ENCODE measurements around the gene SMIM41.

Gene SMIM41

DNA sequence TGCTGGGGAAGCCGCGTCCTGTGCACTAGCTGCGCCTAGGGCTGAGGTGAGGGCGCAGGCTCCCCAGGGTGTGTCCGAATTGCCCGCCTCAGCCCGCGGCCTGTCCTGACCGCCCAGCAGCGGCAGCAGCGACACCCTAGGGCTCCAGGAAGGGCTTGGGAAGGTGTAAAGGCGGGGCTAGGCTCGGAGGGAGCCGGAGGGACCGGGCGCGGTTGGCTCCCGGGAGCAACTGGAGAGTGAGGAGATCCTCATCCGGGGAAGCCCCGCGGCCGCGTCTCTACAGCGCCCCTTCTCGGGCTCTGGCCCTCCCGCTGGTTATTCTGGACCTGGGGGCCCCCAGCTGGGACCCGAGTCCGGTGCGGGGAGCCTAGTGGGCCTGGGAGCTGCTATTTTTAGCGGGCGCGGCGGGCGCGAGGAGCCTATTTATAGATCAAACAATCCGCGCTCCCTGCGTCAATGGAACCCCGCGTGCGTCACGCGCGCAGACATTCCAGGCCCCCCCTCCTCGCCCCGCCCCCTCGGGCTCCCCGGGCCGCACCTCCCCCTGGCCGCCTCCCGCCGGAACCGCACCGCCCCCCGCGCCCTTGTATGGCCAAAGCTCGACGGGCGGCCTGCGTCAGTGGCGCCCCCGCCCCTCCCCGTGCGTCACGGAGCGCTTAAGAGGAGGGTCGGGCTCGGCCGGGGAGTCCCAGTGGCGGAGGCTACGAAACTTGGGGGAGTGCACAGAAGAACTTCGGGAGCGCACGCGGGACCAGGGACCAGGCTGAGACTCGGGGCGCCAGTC lies 28.6 kb upstream of the SMIM41 start, which contains the start of gene NR4A1:
Gene NR4A1, plus strand, starts transcription at position 685 of the 784 bp plus-strand sequence. CDS start 2,887 bp downstream, outside the sequence.
- peak; percentile 96 to 99 (median 98) for DNase-seq (ENCODE audit: low read depth in 3 of 3, low spot score in 1 of 3)

DNA sequence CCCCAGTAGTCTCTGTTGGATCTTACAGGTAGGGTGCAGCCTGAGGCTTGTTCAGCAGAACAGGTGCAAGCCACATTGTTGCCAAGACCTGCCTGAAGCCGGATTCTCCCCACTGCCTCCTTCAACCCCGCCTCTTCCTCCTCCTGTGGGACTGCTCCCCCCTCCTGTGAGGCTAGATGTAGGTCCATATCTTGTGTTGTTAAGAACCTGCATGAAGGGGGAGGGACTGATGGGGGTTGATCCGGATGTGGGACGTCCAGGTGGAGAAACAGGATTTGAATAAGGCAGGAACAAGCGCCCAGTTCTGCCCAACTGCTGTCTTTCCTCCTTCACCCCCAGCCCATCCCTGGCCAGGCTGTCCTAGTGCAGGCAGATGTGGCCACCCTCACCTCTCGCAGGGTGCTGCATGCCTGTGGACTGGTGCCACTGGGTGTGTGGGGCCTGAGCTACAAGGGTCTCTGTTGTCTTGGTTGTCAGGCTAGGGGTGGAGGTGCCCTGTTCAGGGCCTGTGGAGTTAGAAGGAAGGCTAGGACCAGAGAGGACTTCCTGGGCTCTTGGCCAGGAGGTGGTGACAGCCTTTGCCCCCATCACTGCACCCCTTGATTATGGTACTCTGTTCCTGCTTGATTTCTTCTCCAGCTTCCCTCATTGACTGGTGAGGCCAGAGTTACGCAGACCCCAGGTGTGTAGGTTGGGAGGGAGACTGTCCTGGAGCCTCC lies 26.9 kb upstream of the SMIM41 start:
- DNase-seq (ENCODE audit: low read depth in 3 of 3, low spot score in 1 of 3) = peak in 1 of 3 donors; percentile 23

DNA sequence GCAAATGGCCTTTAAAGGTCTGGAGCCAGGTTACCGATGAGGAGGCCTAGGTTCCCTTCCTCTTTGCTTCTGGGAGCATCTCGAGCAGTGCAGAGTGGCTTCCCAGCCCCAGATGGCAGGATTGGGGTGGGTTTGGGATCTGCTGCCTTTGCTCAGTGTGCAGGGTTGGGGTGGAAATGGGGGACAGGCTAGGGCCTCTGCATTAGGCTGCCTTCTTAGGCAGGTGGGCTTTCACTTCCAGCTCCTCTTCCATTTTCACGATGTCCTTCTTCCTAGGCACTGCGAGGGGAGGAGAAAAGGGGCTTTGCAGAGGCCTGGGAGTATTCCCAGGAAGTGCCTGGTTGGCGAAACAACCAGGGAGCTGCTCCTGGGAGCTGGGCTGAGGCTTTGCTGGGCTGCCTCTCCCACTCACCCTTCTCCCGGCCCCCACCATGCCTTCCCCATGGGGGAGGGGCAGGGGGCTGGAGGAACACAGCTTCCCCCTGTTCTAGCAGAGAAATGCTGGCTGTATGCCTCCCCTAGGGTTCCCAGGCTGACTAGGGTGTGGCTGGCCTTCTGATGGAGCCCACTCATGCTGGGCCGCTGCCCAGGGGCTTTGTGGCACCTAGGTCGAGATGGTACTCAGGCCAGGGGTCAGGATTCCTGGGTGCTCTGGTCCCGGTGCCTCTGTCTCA lies 25.8 kb upstream of the SMIM41 start:
- peak in 1 of 3 donors; percentile 33 for DNase-seq (ENCODE audit: low read depth in 3 of 3, low spot score in 1 of 3)

DNA sequence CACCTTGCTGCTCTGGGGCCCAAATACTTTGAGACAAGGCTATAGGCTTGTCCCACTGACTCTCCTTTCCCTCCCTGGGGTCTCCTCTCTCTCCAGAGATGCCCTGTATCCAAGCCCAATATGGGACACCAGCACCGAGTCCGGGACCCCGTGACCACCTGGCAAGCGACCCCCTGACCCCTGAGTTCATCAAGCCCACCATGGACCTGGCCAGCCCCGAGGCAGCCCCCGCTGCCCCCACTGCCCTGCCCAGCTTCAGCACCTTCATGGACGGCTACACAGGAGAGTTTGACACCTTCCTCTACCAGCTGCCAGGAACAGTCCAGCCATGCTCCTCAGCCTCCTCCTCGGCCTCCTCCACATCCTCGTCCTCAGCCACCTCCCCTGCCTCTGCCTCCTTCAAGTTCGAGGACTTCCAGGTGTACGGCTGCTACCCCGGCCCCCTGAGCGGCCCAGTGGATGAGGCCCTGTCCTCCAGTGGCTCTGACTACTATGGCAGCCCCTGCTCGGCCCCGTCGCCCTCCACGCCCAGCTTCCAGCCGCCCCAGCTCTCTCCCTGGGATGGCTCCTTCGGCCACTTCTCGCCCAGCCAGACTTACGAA lies 25.2 kb upstream of the SMIM41 start:
- peak in 1 of 3 donors; percentile 24 for DNase-seq (ENCODE audit: low read depth in 3 of 3, low spot score in 1 of 3)

GRCh38 chr12:52054833-52055730 lies 24.4 kb upstream of the SMIM41 start:
- DNase-seq (ENCODE audit: low read depth in 3 of 3, low spot score in 1 of 3) = no peak

- DNase-seq (ENCODE audit: low read depth in 3 of 3, low spot score in 1 of 3) = peak in 1 of 3 donors; percentile 40
These were observed 23.5 kb upstream of the SMIM41 start for GRCh38 chr12:52055731-52056711.

DNA sequence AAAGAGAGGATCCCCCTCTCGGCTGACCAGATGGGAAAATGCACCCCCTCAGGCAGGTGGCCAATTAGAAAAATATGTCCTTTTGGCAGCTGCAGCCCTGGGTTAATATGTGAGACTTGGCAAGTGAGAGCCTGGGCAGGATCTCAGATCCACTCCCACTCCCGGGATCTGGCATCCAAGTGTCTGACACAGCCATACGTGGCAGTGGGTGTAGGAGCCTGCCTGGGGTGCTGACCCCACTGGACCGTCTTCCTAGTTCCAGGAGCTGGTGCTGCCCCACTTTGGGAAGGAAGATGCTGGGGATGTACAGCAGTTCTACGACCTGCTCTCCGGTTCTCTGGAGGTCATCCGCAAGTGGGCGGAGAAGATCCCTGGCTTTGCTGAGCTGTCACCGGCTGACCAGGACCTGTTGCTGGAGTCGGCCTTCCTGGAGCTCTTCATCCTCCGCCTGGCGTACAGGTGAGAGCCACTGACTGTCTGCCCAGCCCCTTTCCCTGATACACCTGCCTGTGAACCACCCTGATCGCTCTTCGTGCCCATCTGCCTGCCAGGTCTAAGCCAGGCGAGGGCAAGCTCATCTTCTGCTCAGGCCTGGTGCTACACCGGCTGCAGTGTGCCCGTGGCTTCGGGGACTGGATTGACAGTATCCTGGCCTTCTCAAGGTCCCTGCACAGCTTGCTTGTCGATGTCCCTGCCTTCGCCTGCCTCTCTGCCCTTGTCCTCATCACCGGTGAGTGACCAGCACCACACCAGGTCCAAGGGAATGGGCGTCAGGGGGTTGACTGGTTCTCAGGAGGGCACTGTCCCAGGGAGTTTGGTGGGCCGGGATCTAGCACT lies 22.5 kb upstream of the SMIM41 start:
- peak in 1 of 3 donors; percentile 33 for DNase-seq (ENCODE audit: low read depth in 3 of 3, low spot score in 1 of 3)

DNA sequence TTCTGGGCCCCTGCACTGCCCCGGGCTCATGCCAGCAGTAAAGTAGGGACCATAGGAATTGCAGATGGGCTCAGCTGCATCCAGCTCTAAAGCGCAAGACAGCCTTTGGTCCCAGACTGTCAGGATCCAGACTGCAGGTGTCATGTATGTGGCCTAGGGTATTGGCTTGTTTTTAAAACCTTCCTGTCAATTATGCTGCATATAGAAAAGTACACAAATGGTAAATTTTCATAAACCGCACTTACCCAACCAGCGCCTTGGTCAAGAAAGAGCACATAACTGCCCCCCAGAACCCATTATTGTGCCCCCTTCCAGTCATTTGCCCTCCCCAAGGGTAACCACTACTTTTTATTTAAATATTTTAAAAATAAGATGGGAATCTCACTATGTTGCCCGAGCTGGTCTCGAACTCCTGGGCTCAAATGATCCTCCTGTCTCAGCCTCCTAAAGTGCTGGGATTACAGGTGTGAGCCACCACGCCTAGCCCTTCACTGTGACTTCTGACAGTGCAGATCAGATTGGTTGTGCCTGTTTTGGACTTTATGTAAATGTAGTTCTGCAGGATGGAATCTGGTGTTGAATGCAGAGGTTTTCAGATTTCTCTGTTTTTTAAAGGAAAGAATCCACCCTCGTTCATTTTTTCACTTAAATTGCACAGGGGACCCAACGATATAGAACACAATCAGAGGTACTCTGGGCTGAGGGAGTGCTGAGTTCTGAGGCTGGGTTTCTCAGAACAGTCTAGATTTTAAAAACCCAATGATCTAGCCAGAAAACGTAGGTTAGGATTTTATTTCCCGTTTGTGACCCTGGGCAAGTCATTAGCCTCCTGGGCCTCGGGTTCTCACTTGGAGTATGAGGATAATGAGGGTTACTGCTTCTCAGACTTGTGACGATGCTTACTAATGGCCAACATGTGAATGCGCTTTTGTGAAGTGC lies 21.6 kb upstream of the SMIM41 start:
- no peak for DNase-seq (ENCODE audit: low read depth in 3 of 3, low spot score in 1 of 3)

- peak in 1 of 3 donors; percentile 34 for DNase-seq (ENCODE audit: low read depth in 3 of 3, low spot score in 1 of 3)
These were observed 20.7 kb upstream of the SMIM41 start for GRCh38 chr12:52058631-52059361.

DNA sequence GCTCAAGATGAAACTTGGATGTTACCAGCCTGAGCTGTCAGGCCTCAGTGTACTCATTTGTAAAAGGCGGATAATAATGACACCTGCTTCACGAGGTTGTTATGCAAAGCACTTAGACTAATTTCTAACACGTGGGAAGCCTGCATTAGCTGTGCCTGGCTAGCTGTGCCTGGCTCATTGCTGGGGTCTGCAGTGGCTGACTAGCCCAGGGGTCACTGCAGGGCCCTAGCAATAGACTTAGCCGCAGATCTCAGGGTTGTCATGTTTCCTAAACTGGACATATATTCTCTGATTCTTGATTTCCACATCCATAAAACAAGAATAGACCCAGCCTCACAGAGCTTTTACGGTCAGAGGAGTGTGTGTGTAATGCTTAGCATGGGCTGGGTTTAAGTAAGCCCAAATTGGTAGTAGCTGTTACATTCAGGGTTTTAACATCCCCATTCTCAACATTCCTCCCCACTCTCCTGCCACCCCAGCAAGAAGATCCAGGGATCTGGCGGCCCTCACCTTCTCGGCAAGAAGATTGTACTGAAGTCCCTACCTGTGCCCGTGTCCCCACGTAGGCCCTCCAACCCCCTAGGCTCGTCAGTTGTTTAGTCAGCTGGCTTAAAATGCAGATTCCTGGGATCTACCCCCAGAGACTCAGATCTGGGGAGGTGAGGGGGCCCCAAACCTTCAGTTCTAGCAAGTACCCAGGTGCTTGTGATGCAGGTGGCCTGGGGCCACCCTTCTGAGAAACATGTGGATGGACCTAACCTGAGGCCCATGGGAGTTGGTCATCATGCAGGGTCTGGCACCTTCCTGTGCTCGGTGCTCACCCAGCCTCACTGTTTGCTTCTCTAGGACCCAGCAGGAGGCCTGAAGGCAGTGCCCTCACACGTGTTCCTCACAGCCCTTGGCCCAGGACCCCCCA lies 19.7 kb upstream of the SMIM41 start:
- peak in 1 of 3 donors; percentile 63 for DNase-seq (ENCODE audit: low read depth in 3 of 3, low spot score in 1 of 3)

DNA sequence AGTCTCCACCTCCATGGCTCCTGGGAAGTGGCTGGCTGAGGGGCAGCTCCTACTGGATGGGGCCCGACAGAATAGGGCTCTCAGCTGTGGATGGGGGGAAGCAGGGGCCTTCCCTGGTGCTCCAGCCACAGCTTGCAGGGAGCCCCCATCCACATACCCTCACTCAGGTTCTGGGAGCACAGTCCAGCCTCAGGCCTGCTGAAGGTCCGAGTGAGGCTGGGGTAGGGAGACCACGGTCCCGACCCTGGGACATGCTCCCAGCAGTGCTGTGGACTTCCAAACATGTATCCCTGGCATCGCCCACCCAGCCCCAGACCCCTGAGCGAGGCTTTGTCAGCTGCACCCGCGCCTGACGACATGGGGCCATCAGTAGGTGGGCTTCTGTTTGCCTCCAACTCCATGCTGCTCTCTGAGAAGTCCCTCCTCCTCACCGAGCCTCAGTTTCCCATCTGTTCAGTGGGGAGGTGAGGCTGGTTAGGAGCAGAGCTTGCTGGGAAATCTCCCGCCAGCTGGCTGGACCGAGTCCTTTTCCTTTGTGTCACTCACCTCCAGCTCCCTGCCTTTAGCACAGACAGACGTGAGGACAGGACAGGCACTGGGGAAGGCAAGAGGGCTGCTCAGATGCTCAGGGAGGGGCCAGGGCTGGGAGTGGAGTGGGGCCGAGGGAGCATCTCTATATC lies 18.9 kb upstream of the SMIM41 start:
- DNase-seq (ENCODE audit: low read depth in 3 of 3, low spot score in 1 of 3) = peak in 1 of 3 donors; percentile 49

- DNase-seq (ENCODE audit: low read depth in 3 of 3, low spot score in 1 of 3) = no peak
These were observed 17.9 kb upstream of the SMIM41 start for GRCh38 chr12:52061470-52062166.

DNA sequence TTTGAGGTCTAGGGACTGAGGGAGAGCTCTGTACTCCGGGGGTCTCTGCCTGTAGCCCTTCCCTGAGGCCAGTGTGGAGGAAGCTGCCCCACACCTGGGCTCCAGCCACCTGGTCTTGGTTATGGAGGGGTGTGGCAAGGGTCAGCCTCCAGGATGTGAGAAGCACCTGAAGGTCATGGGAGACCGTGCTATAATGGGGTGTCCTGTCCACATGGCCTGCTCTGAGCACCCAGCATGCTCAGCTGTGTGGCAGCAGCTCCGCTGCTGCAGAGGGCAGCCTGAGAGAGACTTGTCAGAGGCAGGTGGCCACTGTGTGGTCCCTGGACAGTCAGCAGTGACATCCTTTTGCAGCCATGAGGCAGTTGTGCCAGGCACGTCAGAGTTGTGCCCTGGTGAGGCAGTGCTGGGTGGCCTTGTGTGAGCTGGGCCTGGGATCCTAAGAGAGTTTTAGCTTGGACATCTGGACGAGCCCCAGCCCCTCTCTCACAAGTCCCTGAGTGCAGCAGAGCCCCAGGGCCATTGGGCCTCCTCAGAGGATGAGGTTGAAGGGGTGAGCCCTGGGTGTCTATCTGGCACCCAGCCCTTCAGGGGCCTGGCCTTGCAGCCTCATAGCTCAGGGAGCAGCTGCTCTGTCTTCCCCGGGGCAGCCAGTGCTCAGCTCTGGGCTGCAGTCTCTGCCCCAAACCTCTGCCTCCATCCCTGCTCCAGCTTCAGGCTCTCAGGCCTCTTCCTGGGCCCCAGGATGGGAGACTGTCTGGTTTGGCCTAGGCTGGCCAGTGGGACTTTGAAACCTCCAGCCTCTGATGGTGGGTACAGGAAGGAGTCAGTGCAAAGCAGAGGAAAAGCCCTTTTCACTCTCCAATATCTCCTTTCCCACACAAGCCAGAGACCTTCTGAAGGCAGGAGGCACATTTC lies 17.1 kb upstream of the SMIM41 start:
- DNase-seq (ENCODE audit: low read depth in 3 of 3, low spot score in 1 of 3) = no peak
